BJ (cell line): ENCODE results near the gene SYT3. TPM values are rescaled to one million over a fixed set of nuclear protein-coding genes. Genes with fewer than 3 reads are reported as not detected.
"Not testable (repeated sequence)": the region's sequence is repeated elsewhere in the genome, so short reads cannot be mapped to it uniquely, and the experiment has no call there.

Source experiments
- CTCF ChIA-PET: fragments of 350-600 bp; formaldehyde crosslinking; extraction: SDS; loops from one replicate; lab custom pipeline; 2021; ENCODE audit warnings: antibody characterized with exemption, inconsistent platforms; lab: Yijun Ruan, JAX
- POLR2A ChIA-PET: fragments of 300-600 bp; sonication (Branson Sonifier 250); formaldehyde crosslinking; extraction: SDS; loops from one replicate; lab custom pipeline; 2021; ENCODE audit warnings: antibody characterized with exemption; lab: Charles Lee
- DNase-seq: peaks from one replicate; pipeline ENCODE4 v3.0.0-alpha.2; 2011; ENCODE audit warnings: low read depth
- H3K27me3 ChIP-seq: 2 replicates; pipeline ENCODE4 v1.6.0; 2011; ENCODE audit warnings: low read length; ENCODE audit not compliant: control insufficient read depth, insufficient read depth
- H3K36me3 ChIP-seq: 2 replicates; pipeline ENCODE4 v1.5.1; 2011; ENCODE audit warnings: low read length; ENCODE audit not compliant: control insufficient read depth, insufficient read depth
- H3K4me3 ChIP-seq: 2 replicates; pipeline ENCODE4 v1.5.1; 2011; ENCODE audit warnings: low read depth, mild to moderate bottlenecking, control low read depth, low read length
- CTCF ChIP-seq: IDR thresholded peaks from 2 replicates; pipeline ENCODE4 v1.5.1; 2011; ENCODE audit warnings: low read depth, mild to moderate bottlenecking, control low read depth, inconsistent platforms, low read length, moderate library complexity; ENCODE audit not compliant: insufficient read depth
- polyA plus RNA-seq: library from polyadenylated mRNA; depleted of rRNA; stranded (reverse); fragments of >200 nt; gene quantifications from 2 replicates; pipeline ENCODE4 v1.2.3, GENCODE V29; 2011

The SYT3 gene
- polyA plus RNA-seq, 1 experiment, result 0.11 TPM

GRCh38 chr19:50601407-50602088, 38.1 kb downstream of the SYT3 start:
- ChIA-PET POLR2A (no interaction called here), CTCF (interaction anchor here (0.6 kb wide), 1 partner anchor 233 kb away, joined by 3 read pairs; no protein-coding TSS in a partner anchor)
- no peaks in the 10 kb centered on the region for H3K27me3 ChIP-seq
- no peak for TF ChIP-seq CTCF
- no peak overlapping the region for H3K4me3 ChIP-seq
- no peak for DNase-seq
- H3K36me3 ChIP-seq, result no peaks in the 10 kb centered on the region

- no peak overlapping the region for H3K4me3 ChIP-seq
- TF ChIP-seq CTCF, result no peak
- no peak for DNase-seq
- POLR2A ChIA-PET, result no interaction called here
- H3K36me3 ChIP-seq, result no peaks in the 10 kb centered on the region
- H3K27me3 ChIP-seq, result no peaks in the 10 kb centered on the region
- CTCF ChIA-PET, result interaction anchor here (1.7 kb wide), 1 partner anchor 43 kb away, joined by 6 read pairs; no protein-coding TSS in a partner anchor
These were observed 40.3 kb downstream of the SYT3 start for GRCh38 chr19:50599427-50599826.

GRCh38 chr19:50590191-50590590, 49.5 kb downstream of the SYT3 start:
- Histone ChIP-seq H3K4me3 (no peak overlapping the region), H3K27me3 (no peaks in the 10 kb centered on the region), H3K36me3 (no peaks in the 10 kb centered on the region)
- no peak for TF ChIP-seq CTCF
- DNase-seq, result no peak
- CTCF ChIA-PET, result interaction anchor here (1.3 kb wide), 1 partner anchor 34 kb away, joined by 7 read pairs; no protein-coding TSS in a partner anchor
- POLR2A ChIA-PET, result no interaction called here

GRCh38 chr19:50581795-50582660, 57.7 kb downstream of the SYT3 start:
- DNase-seq, POLR2A ChIA-PET, H3K27me3 ChIP-seq, H3K4me3 ChIP-seq, H3K36me3 ChIP-seq: not testable (repeated sequence)
- CTCF ChIA-PET, result interaction anchor here (1.0 to 2.9 kb wide), 2 partner anchors 26 to 46 kb away, joined by 3 to 16 read pairs; no protein-coding TSS in a partner anchor

- no peaks in the 10 kb centered on the region for H3K27me3 ChIP-seq
- CTCF ChIA-PET, result interaction anchor here (0.6 kb wide), 1 partner anchor 221 kb away, joined by 3 read pairs; no protein-coding TSS in a partner anchor
These were observed 58.6 kb downstream of the SYT3 start for GRCh38 chr19:50580970-50581634.

More at GRCh38 chr19:50580970-50581634, 58.6 kb downstream of the SYT3 start:
- Histone ChIP-seq H3K36me3 (no peaks in the 10 kb centered on the region), H3K4me3 (no peak overlapping the region)
- DNase-seq, result no peak
- POLR2A ChIA-PET, result no interaction called here
- no peak for TF ChIP-seq CTCF
